GM21529 (cell line): Measurements from ENCODE around the gene POFUT2.
"Not testable (repeated sequence)": the region's sequence is repeated elsewhere in the genome, so short reads cannot be mapped to it uniquely, and the experiment has no call there.

ENCODE experiments used
- ATAC-seq: cut with Tn5 transposase; IDR thresholded peaks from one replicate; pipeline ENCODE4 v1.9.1; 2021; ENCODE audit not compliant: unreplicated experiment

Gene POFUT2

DNA sequence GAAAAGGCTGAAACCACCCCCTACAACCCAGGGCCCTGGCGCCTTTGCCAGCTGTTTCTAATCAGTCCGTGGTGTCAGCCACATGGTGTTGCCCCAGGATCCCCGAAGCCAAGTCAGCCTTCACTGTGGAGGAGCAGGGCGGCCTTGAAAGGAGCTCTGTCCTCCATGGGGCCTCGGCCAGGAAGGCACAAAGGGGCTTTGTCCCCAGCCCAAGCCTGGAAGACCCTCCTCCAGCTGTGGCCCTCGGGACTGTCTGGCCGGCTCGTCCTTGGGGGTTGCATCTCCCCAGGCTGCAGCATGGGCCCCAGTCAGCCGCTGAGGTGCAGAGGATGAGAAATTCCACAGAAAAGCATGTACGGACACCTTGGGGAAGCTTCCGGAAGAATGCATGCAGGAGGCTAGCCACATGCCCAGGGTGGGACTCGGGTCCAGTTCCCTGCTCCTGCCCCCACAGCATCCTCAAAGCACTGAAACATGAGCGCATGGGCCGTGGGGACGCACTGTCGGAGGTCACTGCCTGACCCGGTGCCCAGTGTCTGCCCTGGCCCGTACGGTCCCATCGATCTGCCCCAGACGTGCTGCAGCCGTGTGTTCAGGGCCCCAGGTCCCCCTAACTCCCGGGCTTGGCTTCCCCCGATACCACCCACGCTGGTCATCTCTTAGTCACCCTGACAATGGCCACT is 38.6 kb upstream of the POFUT2 start:
- ATAC-seq, result no peak

DNA sequence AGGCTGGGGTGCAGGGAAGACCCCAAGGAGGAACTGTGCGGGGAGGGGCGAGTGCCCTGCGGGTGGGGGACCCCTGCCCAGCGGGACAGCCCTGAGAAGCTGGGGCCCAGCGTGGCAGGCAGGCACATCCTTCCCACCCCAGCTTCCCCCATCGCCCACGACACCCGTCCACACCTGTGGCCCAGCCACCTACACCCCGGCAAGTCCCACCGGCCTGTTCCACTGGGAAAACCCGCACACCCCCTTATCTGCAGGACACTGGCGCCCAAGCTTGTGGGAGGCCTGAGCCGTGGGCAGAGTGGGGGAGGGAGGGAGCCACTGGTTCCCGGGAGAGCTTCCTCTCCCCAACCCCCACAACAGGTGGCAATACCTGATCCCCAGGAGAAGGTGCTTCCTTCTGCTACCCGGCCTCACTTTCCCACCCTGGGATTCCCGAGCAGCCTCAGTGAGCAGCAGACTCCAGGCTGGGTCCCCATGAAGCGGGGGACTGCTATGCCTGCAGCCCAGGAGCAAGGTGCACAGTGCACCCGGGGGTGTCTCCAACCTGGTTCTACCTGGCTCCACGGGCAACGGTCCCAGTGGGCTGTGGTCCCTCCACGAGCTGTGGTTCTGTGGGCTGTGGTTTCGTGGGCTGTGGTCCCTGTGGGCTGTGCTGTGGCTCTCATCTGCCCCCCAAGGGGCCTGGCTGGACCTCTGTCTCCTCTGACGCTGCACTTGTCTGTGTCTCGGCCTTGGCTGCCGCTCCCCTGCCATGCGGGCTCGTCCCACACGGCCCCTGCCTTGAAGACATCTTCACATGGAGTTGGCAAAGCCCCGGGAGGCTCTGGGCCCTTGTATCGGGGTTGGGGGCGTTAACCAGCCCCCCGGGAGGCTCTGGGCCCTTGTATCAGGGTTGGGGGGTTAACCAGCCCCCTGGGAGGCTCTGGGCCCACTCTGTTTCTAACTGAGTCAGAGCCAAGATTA is 37.8 kb upstream of the POFUT2 start:
- no peak for ATAC-seq

DNA sequence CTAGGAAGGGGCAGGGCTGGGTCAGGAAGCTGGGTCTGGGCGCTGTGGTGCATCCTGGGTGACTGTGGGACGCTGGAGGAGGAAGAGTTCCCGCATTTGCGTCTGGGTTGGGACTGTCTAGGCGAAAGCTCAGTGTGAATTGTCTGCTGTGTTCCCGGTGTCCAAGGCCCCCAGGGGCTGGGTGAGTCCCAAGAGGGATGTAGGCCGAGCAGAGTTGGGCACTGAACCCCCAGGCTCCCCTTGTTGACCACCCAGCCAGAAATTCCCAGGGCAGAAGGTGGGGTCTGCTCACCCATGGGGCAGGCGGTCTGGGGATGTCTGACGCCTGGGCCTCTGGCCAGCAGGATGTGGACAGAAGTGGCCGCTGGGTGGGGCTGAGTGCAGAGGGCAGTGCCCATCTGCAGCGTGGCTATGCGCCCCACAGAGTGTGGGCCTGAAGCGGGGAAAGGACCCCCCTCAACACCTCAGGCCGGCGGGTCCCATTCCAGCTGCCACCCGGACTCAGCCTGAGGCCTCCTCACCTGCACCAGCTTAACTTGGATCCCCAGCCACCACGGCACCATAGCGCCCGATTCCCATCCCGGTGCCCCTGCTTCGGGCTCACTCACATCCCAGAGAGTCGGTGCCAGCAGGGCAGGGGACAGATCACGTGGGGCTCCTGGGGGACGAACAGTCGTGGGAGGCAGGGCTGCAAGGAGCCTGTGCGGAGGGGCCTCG is 37.0 kb upstream of the POFUT2 start:
- ATAC-seq, result no peak

DNA sequence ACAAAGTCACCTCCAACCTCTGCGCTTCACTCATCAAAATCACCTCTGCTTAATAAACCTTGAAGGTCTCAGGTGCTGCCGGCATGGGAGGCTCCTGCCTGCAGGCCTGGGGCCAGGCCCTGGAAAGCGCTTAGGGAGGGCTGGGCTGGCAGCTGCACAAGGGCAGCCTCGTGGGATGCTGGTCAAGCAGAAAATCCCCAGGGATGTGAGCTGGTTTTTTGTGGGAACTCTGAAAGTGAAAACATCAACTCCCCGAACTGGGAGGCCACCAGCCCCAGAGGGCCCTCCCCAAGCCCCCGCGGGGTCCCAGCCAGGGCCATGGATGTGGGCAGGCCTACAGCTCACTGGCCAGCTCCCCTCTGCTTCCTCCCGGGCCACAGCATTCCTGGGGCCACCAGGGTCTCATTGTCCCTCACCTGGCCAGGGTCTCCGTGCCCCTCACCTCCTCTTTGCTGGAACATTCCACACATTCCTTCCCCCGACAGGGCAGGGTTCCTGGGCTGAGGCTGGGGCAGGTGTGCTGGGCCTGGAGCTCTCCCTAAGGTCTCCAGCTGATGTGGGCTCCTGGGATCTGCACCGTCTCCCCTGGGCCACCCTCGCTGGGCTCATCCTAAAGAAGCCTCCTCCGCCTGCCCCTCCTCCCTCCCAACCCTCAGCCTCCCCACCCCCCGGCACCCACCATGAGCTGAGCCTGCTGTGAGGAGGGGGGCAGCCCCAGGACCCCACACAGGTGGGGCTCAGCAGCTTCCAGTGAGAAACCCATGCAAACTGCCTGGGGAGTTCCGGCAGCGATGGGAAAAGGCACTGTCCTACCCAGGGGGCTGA is 36.0 kb upstream of the POFUT2 start:
- no peak for ATAC-seq

DNA sequence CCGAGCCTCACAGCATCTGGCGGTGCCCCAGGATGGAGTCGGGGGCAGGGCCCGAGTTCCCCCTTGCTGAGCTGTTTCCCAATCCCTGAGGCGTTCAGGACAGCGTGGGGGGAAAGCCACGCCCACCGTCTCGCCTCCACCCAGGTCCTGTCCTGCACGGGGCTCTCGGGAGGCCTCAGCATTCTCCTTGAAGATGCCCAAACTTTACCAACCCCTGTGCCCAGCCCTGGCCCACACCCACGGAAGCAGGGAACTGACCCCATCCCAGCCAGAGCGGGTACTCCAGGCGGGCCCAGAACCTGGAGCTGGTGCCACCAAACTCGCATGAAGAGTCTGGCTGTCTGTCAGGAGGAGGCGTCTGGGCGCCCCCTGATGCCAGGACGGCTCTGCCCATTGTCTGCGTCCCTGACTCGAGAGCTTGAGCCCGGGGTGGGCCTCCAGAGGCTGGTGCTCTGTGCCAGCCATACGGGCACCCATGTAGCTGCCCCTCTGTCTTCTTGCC is 35.3 kb upstream of the POFUT2 start:
- no peak for ATAC-seq

DNA sequence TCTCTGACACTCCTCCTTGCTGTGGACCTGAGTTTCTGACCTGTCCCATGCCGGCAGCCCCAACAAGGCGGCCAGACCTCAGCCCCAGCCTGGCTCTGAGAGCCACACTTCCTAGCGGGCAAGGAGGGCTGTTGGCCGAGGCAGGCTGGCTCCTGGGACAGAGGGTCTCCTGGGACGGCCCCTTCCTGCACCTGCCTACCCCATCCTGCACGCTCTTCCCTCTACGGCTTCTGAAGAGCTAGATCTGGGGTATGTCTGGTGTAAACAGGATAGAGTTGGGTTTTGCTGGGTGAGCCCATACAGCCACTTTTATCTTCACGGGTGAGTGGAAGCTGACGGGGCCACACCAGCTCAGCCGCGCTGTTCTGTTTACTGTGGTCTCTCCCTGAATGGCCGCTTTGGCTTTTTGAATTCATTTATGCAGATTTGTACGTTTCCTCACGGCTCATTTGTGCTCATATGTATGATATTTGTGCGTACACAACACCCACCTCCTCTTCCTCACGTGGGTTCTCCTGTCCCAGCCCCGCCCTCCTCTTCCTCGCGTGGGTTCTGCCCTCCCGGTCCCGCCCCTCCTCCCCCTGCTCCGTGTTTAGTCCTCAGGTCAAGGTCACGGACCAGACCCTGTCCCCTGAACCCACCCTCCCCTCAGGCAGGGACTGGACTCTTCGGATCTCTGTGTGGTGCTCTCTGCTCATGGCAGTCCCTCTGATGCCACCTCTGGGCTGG is 34.7 kb upstream of the POFUT2 start:
- no peak for ATAC-seq

DNA sequence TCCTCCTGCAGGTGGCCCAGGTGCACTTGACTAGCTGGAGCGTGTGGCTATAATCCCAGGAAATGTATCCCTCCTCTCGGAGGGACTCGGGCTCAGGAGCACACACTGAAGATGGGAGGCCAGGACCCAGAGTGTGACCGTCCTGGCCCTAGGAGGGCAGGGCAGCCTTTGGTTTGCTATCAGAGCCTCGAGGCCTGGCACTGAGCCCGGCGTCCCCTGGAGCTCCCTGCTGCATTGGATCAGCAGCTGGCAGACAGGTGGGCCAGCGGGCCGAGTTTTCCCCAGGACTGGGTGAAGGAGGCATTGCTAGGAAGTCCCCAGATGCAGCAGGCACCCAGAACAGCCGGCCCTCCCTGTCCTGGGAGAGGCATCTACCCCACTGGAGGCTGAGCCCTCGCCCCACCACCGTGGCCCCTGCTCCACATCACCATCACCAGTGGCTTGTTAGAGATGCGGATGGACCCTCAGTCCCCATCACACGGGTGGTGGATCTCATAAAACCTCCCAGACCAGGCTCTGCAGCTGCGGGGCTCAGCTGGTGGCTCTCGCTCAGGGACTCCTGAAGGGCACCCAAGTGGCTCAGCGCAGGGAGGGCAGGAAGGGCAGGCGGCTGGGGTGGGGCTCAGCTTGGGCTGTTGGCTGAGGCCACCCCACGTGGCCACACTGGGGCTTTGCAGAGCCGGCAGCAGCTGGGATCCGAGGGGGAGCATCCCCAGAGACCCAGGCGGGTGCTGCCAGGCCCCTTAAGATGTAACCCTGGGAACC is 32.7 kb upstream of the POFUT2 start:
- ATAC-seq, result no peak

DNA sequence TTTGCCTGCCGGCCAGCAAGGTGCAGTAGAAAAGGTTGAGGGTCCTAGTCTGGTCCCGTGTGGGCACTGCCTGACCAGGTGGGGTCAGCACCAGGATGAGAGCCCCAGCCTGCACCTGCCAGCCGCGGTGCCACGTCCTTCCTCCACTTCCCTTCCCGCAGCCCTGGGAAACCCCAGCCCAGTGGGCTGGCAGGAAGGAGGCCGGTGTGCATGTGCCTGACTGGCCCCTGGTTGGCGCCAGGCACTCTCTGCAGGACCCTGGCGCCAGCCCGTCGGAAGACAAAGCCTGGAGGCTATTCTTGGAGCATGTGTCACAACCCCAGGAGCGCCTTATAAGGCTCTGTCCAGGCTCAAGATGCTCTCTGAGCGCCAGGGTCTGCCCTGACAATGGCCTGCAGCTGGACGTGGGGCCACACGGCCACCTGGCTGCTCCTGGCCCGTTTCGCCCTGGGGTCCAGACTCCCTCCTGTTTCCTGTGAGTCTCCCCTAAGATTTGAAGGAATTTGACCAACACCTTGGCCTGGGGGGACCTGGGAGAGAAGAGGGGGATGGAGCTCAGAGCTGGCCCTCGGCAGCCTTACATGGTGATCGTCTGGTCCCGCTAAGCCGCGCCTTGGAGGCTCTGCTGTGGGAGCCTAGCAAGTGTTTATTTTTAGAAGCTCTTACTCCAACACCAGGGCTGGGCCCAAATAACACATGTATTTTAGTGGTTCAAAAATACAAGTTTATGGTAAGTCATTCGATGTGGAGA is 31.9 kb upstream of the POFUT2 start:
- no peak for ATAC-seq

DNA sequence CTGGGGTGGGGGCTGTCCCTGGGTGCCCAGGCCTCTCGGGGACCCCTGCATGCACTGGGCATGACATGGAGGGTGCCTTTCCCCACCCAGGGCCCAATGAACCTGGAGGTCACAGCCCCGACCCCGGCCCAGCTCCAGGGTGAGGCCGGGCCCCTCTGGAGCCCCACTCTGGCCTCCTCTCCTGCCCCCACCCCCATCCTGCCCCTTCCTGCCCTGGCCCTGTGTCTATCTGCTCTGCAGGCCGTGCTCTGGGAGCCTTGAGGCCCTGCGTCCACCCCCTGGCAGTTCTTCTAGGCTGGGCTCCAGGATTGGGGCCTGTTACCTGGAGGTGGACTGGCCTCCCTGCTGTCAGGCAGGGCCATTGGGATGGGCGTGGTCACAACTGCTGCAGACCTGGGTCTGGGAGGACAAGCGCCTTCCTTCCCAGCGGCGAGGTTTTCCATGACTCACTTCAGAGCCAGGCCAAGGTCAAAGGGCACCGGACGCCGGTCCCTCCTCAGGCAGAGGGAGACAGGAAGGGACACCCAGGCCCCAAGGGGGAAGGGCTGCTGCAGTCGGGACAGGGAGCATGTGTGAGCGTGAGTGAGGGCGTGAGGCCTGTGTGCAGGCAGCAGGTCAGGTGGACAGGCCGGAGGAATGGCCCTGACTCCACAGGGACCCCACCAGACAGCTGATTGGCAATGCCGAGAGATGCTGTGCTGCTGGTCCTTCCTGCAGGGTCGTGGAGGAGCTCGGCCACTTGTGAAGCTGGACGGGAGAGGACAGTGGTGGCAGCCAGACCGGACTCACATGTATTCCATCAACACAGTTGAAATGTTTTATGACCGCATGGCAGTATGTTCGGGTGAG is 31.1 kb upstream of the POFUT2 start:
- ATAC-seq, result no peak

DNA sequence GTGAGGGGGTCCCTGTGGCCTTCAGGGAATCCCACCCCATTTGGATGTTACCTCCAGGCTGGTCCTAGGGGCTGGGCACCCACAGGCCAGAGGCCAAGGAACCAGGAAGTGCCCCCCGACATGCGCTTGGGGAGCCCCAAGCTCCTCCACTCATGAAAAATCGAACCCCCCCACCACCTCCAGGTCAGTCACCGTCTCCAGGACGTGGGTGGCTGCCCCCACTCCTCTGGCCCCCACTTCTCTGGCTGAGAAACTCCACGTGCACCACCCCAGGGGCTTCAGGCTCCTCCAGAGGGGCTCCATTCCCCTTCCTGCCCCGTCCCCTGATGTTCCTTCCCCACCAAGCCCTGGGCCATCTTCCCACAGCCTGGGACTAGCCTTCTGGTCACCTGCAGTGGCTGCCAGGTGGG is 30.5 kb upstream of the POFUT2 start:
- no peak for ATAC-seq

DNA sequence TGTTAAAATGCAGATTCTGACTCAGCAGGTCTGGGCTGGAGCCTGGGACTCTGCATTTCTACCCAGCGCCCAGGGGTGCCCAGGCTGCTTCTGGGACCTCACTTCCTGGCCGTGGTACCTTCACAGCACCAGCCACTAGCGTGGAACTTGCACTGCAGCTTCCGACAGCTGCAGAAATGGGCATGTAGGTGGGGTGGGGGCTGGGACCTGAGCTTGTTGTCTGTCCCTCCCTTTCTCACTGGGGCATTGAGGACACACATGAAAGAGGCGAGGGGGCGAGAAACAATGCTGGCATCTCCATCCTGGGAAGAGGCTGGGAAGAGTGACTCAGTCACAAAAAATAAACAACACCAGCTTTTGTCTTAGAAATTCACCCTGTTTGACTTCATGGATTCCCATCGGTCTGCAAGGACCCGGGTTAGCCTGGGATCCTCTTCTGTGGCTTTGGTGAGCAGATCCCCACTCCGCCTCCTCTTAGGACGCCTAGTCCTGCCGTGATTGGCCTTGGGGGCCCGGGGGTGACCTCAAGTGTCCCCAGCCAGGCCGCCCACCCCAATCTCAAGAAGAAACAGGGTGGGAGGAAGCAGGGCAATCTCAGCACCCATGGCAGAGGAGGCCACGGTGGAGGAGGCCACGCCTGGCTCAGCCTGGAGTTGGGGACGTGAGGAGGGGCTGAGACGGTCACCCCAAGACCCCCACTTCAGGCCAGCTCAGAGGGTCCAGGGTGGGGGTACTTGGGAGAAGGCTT is 29.9 kb upstream of the POFUT2 start:
- ATAC-seq, result no peak

DNA sequence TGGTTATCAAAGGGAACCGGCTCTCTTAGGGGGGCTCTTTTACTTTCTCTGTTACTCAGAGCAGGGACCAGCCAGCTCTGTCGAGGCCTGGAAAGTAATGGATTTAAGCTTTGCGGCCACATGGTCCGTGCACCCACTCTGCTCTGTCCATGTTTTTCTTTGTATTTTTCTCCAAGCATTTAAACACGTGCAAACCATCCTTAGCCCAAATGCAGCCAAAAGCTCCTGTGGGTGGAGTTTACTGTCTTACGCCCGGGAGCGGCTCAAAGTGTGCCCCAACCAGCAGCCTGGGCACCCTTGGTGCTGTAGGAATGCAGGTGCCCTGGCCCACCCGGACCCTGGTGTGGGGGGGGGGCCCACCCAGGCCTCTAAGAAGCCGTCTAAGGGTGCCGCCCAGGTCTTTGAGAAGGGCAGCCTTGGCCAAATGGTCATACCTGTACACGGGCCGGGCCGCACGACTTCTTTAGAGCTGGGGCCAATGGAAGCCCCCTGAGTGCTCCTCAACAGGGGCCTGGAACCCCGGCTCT is 29.2 kb upstream of the POFUT2 start:
- ATAC-seq, result no peak

DNA sequence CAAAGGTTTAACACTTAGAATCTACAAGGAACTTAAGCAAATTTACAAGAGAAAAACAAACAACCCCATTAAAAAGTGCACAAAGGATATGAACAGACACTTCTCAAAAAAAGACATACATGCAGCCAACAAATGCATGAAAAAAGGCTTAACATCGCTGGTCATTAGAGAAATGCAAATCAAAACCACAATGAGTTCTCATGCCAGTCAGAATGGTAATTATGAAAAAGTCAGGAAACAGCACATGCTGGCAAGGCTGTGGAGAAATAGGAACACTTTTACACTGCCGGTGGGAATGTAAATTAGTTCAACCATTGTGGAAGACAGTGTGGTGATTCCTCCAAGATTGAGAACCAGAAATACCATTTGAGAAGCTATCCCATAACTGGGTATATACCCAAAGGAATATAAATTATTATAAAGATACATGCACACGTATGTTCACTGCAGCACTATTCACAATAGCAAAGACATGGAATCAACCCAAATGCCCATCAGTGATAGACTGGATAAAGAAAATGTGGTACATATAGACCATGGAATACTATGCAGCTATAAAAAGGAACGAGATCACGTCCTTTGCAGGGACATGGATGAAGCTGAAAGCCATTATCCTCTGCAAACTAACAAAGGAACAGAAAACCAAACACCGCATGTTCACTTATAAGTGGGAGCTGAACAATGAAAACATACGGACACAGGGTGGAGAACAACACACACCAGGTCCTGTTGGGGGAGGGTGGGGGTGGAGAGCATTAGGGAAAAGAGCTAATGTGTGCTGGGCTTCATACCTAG is 28.2 kb upstream of the POFUT2 start:
- not testable (repeated sequence) for ATAC-seq

DNA sequence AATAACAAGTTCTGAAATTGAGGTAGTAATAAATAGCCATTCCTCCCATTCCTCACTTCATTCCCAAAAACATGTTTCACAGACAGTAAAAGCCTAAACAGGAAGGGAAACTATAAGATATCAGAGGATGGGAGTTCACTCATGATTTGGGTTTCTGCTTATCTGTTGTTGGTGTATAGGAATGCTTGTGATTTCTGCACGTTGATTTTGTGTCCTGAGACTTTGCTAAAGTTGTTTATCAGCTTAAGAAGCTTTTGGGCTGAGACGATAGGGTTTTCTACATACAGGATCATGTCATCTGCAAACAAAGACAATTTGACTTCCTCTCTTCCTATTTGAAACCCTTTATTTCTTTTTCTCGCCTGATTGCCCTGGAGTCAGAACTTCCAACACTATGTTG is 26.0 kb upstream of the POFUT2 start:
- ATAC-seq, result no peak

DNA sequence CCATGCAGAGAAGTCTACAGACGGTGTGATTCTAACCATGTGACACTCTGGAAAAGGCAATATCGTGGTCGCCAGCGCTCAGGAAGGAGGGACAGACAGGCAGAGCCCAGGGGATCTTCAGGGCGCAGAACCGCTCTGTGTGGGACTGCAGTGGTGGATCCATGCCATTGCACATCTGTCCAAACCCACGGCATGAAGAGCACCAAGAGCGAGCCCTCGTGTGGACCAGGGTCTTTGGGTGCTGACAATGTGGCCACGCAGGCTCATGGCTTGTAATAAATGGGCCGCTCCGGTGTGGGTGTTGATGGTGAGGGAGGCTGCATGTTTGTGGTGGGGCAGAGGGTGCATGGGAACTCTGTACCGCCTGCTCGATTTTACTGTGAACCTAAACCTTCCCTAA is 25.3 kb upstream of the POFUT2 start:
- ATAC-seq, result no peak

DNA sequence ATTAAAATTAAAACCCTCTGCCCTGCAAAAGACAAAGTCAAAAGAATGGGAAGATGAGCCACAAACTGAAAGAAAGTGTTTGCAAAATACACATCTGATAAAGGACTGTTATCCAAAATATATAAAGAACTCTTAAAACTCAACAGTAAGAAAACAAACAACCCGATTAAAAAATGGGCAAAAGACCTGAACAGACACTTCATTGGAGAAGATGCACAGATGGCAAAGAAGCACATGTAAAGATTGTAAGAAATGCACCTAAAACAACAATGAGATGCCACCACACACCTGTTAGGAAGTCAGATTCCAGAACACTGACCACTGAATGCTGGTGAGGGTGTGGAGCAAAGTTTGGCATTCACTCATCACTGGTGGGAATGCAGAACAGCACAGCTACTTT is 24.6 kb upstream of the POFUT2 start:
- no peak for ATAC-seq
